Measurements from ENCODE around the gene DUSP7.

DNA sequence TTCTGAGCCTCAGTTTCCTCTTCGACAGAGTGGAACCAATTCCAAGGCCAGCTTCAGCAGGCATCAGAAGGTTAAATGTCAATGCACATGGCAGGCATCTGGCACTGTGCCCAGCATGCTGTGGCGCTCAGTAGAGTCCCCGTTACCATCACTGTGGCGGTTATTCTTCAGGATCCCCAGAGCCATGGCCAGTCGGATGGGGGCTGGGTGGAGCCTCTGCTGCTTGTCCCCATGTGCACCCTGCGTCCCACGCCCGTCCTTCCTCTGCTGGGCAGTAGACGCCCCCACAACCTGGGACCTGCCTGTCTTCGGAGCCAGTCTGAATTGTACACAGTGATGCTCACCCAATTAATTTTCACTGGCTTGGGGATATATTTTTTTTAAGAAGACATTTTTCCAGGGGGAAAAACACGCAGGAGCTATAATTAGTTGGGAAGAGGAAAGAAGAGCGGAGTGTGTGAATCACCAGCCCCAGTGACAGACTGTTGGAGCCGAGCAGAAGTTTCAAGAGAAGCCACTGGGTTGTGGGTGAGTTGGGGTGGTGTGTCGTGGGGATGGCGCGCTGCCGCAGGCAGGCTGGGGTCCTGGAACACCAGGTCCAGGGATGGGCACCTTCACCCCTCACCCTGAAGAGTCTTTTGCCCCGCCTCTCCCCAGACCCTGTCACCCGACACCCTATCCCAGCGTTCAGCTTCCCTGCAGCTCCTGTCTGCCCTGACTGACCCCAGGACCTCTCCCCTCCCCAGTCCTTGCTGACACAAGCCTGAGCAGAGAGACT is 33.9 kb downstream of the DUSP7 start:
- TF ChIP-seq, protein P1, sequence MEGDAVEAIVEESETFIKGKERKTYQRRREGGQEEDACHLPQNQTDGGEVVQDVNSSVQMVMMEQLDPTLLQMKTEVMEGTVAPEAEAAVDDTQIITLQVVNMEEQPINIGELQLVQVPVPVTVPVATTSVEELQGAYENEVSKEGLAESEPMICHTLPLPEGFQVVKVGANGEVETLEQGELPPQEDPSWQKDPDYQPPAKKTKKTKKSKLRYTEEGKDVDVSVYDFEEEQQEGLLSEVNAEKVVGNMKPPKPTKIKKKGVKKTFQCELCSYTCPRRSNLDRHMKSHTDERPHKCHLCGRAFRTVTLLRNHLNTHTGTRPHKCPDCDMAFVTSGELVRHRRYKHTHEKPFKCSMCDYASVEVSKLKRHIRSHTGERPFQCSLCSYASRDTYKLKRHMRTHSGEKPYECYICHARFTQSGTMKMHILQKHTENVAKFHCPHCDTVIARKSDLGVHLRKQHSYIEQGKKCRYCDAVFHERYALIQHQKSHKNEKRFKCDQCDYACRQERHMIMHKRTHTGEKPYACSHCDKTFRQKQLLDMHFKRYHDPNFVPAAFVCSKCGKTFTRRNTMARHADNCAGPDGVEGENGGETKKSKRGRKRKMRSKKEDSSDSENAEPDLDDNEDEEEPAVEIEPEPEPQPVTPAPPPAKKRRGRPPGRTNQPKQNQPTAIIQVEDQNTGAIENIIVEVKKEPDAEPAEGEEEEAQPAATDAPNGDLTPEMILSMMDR (IDR thresholded peaks at IDR 0.05) = no peak
- no peak for TF ChIP-seq POLR2A (IDR thresholded peaks at IDR 0.05)

All from body of pancreas (tissue), 4 donors.